IPS DF 6.9 (cell line): ENCODE data around the gene PHPT1.
"Not testable (repeated sequence)": the region's sequence is repeated elsewhere in the genome, so short reads cannot be mapped to it uniquely, and the experiment has no call there.

Experiments
- DNase-seq: peaks from one replicate; pipeline ENCODE4 v3.0.0-alpha.2; 2013; ENCODE audit warnings: low read depth, low spot score
- H3K27ac ChIP-seq: one replicate; pipeline ENCODE4 v1.5.1; 2013; ENCODE audit warnings: low read length, control low read depth
- H3K27me3 ChIP-seq: 2 replicates; pipeline ENCODE4 v1.6.1; 2013; ENCODE audit warnings: mild to moderate bottlenecking, low read length; ENCODE audit not compliant: control insufficient read depth, insufficient read depth
- H3K36me3 ChIP-seq: 2 replicates; pipeline ENCODE4 v1.6.1; 2013; ENCODE audit warnings: low read length; ENCODE audit not compliant: control insufficient read depth, insufficient read depth
- H3K4me1 ChIP-seq: 2 replicates; pipeline ENCODE4 v1.6.1; 2013; ENCODE audit warnings: low read length; ENCODE audit not compliant: control insufficient read depth, insufficient read depth
- H3K4me3 ChIP-seq: 2 replicates; pipeline ENCODE4 v1.5.1; 2013; ENCODE audit warnings: mild to moderate bottlenecking, low read length
- H3K9me3 ChIP-seq: 2 replicates; pipeline ENCODE4 v1.6.1; 2013; ENCODE audit warnings: low read length, inconsistent platforms; ENCODE audit not compliant: control insufficient read depth, insufficient read depth
- WGBS: extraction: QIAGEN DNeasy Blood & Tissue Kit; methylation state at CpG from one replicate; pipeline ENCODE4 v1.1.7; 2013; ENCODE audit warnings: mixed read lengths, missing lambda C conversion rate; ENCODE audit not compliant: insufficient read length, insufficient coverage; 5-methylcytosine and 5-hydroxymethylcytosine counted together

Gene PHPT1

GRCh38 chr9:136838314-136839228 is 10.6 kb upstream of the PHPT1 start:
- Histone ChIP-seq H3K4me3 (no peak overlapping the region), H3K36me3 (peaks cover 14% of the 10 kb centered on the region; the same call in 1 of the 2 replicates), H3K27ac (no peak overlapping the region), H3K9me3 (no peaks in the 10 kb centered on the region), H3K4me1 (peaks cover 17% of the 10 kb centered on the region), H3K27me3 (no peaks in the 10 kb centered on the region)
- no CpG with 5 or more reads among the region's 29 CpGs for WGBS
- no peak for DNase-seq

DNA sequence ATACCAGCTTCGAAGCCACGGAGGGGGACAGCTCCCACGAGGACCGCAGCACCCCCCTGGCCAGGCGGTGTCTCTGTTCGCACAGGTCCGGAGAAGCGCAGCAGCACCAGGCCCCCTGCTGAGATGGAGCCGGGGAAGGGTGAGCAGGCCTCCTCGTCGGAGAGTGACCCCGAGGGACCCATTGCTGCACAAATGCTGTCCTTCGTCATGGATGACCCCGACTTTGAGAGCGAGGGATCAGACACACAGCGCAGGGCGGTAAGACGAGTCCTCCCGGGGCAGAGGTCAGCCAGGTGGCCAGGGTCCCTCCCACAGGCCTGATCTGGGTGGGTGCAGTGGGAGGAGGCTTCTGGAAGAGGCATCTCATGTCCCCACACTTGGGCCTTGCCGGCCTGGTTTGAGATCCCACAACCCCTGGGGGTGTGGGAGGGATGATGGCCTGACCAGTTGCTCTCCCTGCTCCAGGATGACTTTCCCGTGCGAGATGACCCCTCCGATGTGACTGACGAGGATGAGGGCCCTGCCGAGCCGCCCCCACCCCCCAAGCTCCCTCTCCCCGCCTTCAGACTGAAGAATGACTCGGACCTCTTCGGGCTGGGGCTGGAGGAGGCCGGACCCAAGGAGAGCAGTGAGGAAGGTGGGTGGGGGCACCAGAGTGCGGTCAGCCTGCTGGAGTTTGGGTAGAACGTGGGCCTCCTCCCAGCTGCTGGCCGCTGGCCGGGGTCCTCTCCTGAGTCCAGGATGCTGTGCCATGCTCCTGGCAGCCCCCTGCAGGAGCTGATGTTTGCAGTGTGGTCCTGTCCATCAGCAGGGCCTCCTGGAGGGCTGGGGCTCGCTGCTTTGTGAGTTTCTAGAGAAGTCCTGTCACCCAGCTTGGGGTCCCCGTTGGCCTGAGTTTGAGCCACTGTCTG is 9.7 kb upstream of the PHPT1 start:
- no CpG with 5 or more reads among the region's 36 CpGs for whole genome bisulfite sequencing
- Histone ChIP-seq H3K27me3 (no peaks in the 10 kb centered on the region), H3K9me3 (no peaks in the 10 kb centered on the region), H3K4me3 (no peak overlapping the region), H3K4me1 (peaks cover 17% of the 10 kb centered on the region), H3K27ac (no peak overlapping the region), H3K36me3 (peaks cover 14% of the 10 kb centered on the region; the same call in 1 of the 2 replicates)
- no peak for DNase-seq

- peaks cover 14% of the 10 kb centered on the region; the same call in 1 of the 2 replicates for H3K36me3 ChIP-seq
- H3K27ac ChIP-seq = no peak overlapping the region
- no CpG with 5 or more reads among the region's 32 CpGs for WGBS
- H3K9me3 ChIP-seq = no peaks in the 10 kb centered on the region
- H3K4me1 ChIP-seq = peaks cover 17% of the 10 kb centered on the region
- no peaks in the 10 kb centered on the region for H3K27me3 ChIP-seq
- DNase-seq = no peak
- no peak overlapping the region for H3K4me3 ChIP-seq
Observed at GRCh38 chr9:136840140-136840876, 8.9 kb upstream of the PHPT1 start.

- Histone ChIP-seq H3K36me3 (peaks cover 14% of the 10 kb centered on the region; the same call in 1 of the 2 replicates), H3K4me1 (peaks cover 17% of the 10 kb centered on the region), H3K4me3 (no peak overlapping the region), H3K27me3 (no peaks in the 10 kb centered on the region), H3K27ac (no peak overlapping the region), H3K9me3 (no peaks in the 10 kb centered on the region)
- WGBS = no CpG with 5 or more reads among the region's 28 CpGs
- no peak for DNase-seq
Observed at GRCh38 chr9:136840877-136841645, 8.1 kb upstream of the PHPT1 start.

GRCh38 chr9:136841646-136842379 is 7.4 kb upstream of the PHPT1 start:
- not testable (repeated sequence) for DNase-seq, H3K27me3 ChIP-seq, H3K27ac ChIP-seq, H3K4me3 ChIP-seq, H3K9me3 ChIP-seq
- H3K4me1 ChIP-seq = peaks cover 20% of the 10 kb centered on the region
- H3K36me3 ChIP-seq = peaks cover 14% of the 10 kb centered on the region; the same call in 1 of the 2 replicates
- WGBS = no CpG with 5 or more reads among the region's 16 CpGs

DNA sequence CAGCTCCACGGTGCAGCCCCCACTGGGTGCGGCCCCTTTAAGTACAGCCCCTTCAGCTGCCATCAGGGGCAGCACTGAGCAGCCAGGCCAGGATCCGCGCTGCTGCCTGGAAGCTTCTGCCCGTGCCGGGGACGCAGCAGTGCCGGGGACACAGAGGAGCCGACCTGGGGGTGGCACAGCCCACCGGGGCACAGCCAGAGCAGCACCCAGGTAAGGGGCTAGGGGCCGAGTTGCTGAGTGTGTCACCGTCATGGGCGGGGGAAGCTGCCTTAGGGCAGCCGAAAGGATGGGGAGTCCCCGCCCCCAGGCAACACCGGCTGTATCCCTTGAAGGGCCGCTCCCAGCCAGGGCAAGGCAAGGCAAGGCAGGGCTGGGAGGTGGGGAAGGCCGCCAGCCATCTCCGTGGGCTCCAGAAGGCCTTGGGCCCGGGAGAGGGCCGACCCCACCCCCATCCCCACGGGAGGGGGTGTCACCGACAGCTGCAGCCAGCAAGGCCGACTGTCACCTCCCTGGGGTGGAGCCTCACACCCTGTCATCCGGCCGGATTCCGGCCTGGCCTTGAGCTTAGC is 6.7 kb upstream of the PHPT1 start, which contains the start of gene AJM1:
AJM1 (plus strand) TSS at position 99 of the 569 bp plus-strand sequence. CDS start 1,937 bp downstream, outside the sequence.
- Histone ChIP-seq H3K36me3 (peaks cover 14% of the 10 kb centered on the region; the same call in 1 of the 2 replicates), H3K4me1 (peaks cover 20% of the 10 kb centered on the region)
- no CpG with 5 or more reads among the region's 27 CpGs for WGBS
- not testable (repeated sequence) for H3K4me3 ChIP-seq, H3K27me3 ChIP-seq, H3K27ac ChIP-seq, H3K9me3 ChIP-seq, DNase-seq

DNA sequence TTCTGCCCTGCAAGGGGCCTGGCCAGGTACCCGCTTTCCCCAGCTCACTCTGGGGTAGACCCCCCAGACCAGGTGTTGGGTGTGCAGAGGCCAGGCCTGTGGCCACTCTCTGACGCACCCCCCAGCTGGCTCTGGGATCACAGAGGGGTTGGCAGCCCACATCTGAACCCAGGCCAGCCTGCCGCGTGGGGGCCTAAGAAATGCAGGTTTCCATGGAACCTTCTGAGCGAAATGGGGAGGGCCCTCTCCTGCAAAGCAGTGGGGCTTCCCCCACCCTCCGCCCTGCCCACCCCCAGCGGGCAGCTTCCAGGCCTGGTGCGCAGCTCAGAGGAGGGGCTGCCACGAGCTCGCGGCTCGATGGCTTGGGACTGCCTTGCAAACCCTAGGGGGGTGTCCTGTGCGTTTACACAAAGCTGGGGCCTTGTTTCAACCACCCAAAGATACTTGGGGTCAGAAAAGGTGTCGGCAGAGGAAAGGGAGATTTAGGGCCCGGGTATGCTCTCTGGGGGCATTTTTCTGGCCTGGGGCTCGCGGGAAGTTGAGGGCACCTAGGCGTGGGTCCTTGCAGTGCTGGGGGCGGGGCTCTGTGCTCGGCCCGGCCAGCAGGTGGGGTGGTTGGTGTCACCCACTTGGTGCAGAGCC is 5.9 kb upstream of the PHPT1 start:
- not testable (repeated sequence) for H3K27ac ChIP-seq, H3K27me3 ChIP-seq, DNase-seq, H3K9me3 ChIP-seq, H3K4me3 ChIP-seq
- WGBS = no CpG with 5 or more reads among the region's 21 CpGs
- Histone ChIP-seq H3K36me3 (peaks cover 14% of the 10 kb centered on the region; the same call in 1 of the 2 replicates), H3K4me1 (peaks cover 20% of the 10 kb centered on the region)

DNA sequence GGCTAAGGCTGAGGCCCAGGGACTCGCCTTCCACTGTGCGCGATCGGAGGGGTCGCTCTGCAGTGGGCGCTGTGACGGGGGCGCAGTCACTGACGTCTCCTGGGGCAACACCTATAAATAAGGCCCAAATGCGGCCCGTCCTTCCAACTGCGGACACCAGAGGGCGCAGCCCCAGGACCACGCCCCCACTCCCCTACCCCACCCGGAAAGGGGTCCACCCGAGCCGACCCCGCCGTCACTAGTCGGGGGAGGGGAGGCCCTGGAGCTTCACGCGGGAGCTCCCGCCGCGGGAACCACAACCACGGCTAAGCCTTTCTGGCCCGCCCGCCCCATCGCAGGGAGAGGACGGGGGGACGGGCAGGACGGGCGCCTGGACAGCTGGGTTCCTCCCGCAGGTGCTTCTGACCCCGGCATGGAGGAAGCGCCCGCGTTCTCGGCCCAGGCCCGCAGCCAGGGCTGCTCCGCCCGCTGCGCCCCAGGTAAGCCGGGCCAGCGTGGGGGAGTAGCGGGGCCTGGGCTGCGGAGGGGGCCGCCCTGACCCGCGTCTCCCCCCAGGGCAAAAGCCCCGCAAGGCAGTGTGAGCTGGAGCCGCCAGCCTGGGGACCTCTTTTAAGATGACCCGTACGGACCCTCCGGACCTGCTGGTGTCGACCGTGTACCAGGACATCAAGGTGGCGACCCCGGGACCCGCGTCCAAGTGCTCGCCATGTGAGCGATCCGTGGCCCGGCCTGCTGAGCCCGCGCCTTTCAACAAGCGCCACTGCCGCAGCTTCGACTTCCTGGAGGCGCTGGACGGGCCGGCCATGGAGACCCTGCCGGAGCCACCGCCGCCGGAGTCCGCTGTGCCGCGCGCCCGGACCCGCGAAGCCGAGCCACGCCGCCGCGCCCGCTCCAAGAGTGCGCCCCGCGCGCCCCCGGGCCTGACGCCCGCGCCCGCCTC is 5.1 kb upstream of the PHPT1 start:
- no CpG with 5 or more reads among the region's 99 CpGs for WGBS
- H3K4me1 ChIP-seq = peaks cover 20% of the 10 kb centered on the region
- H3K36me3 ChIP-seq, DNase-seq, H3K27me3 ChIP-seq, H3K9me3 ChIP-seq, H3K4me3 ChIP-seq, H3K27ac ChIP-seq: not testable (repeated sequence)
